HG02588 (cell line): ENCODE data around the gene FTO.

Experiments used
- ATAC-seq: cut with Tn5 transposase; IDR thresholded peaks from one replicate; pipeline ENCODE4 v1.9.1; 2021; ENCODE audit warnings: mild to moderate bottlenecking, moderate library complexity; ENCODE audit not compliant: unreplicated experiment

The FTO gene

GRCh38 chr16:53894686-53895085, 190.7 kb downstream of the FTO start:
- ATAC-seq = no peak

- no peak for ATAC-seq
Observed at GRCh38 chr16:53895433-53895832, 191.5 kb downstream of the FTO start.

GRCh38 chr16:53895851-53896250, 191.9 kb downstream of the FTO start:
- no peak for ATAC-seq

- no peak for ATAC-seq
Observed at GRCh38 chr16:53896722-53897121, 192.8 kb downstream of the FTO start.

- ATAC-seq = no peak
Observed at GRCh38 chr16:53898993-53899392, 195.0 kb downstream of the FTO start.

- no peak for ATAC-seq
Observed at GRCh38 chr16:53899431-53899830, 195.5 kb downstream of the FTO start.

- ATAC-seq = no peak
Observed at GRCh38 chr16:53900667-53901066, 196.7 kb downstream of the FTO start.

- no peak for ATAC-seq
Observed at GRCh38 chr16:53901408-53901807, 197.5 kb downstream of the FTO start.

- ATAC-seq = no peak
Observed at GRCh38 chr16:53904533-53904932, 200.6 kb downstream of the FTO start.

GRCh38 chr16:53905028-53905427, 201.1 kb downstream of the FTO start:
- no peak for ATAC-seq

GRCh38 chr16:53908731-53909130, 204.8 kb downstream of the FTO start:
- ATAC-seq = no peak

- no peak for ATAC-seq
Observed at GRCh38 chr16:53910990-53911389, 207.0 kb downstream of the FTO start.

- ATAC-seq = no peak
Observed at GRCh38 chr16:53911513-53911912, 207.6 kb downstream of the FTO start.

GRCh38 chr16:53912155-53912554, 208.2 kb downstream of the FTO start:
- no peak for ATAC-seq

GRCh38 chr16:53913099-53913870, 209.3 kb downstream of the FTO start:
- no peak for ATAC-seq

- no peak for ATAC-seq
Observed at GRCh38 chr16:53913920-53914319, 210.0 kb downstream of the FTO start.

- ATAC-seq = no peak
Observed at GRCh38 chr16:53914736-53915135, 210.8 kb downstream of the FTO start.

- ATAC-seq = no peak
Observed at GRCh38 chr16:53915452-53916160, 211.7 kb downstream of the FTO start.

GRCh38 chr16:53920988-53921387, 217.0 kb downstream of the FTO start:
- ATAC-seq = no peak

GRCh38 chr16:53922067-53922806, 218.3 kb downstream of the FTO start:
- no peak for ATAC-seq

- ATAC-seq = no peak
Observed at GRCh38 chr16:53922807-53923571, 219.0 kb downstream of the FTO start.
